HepG2 (cell line): ENCODE data around the gene TOLLIP. TPM values are rescaled to one million over a fixed set of nuclear protein-coding genes. Genes with fewer than 3 reads are reported as not detected.
A peak's percentile ranks its signal among the peaks of the same experiment; 100 is the strongest.

Source experiments
- ATM ChIP-seq: fragments of 450-650 bp; IDR thresholded peaks from 2 replicates; pipeline ENCODE4 v1.7.1; 2017; ENCODE audit warnings: mild to moderate bottlenecking, borderline replicate concordance
- BRD4 ChIP-seq: sonication (generic); formaldehyde crosslinking; IDR thresholded peaks from 2 replicates; pipeline ENCODE4 v1.4.0; 2020; ENCODE audit warnings: missing genetic modification reagents
- ETV6 ChIP-seq: sonication (generic); formaldehyde crosslinking; conservative IDR thresholded peaks from 2 replicates; pipeline ENCODE4 v1.4.0; 2020; ENCODE audit warnings: missing genetic modification reagents
- GTF3A ChIP-seq: sonication (generic); formaldehyde crosslinking; conservative IDR thresholded peaks from 2 replicates; pipeline ENCODE4 v1.4.0; 2020; ENCODE audit warnings: mild to moderate bottlenecking, missing genetic modification reagents
- JDP2 ChIP-seq: sonication (generic); formaldehyde crosslinking; IDR thresholded peaks from 2 replicates; pipeline ENCODE4 v1.8.1; 2022; ENCODE audit warnings: missing genetic modification reagents, borderline replicate concordance
- KDM5B ChIP-seq: sonication (generic); formaldehyde crosslinking; IDR thresholded peaks from 2 replicates; pipeline ENCODE4 v1.4.0; 2020; ENCODE audit warnings: missing genetic modification reagents, mild to moderate bottlenecking, borderline replicate concordance
- MBD4 ChIP-seq: IDR thresholded peaks from 2 replicates; pipeline ENCODE4 v1.6.1; 2012; ENCODE audit warnings: low read length, inconsistent platforms, borderline replicate concordance
- MLLT10 ChIP-seq: sonication (generic); formaldehyde crosslinking; IDR thresholded peaks from 2 replicates; pipeline ENCODE4 v1.4.0; 2020; ENCODE audit warnings: missing genetic modification reagents
- NFE2L1 ChIP-seq: sonication (generic); formaldehyde crosslinking; IDR thresholded peaks from 2 replicates; pipeline ENCODE4 v1.4.0; 2020; ENCODE audit warnings: missing genetic modification reagents, mild to moderate bottlenecking, borderline replicate concordance
- NR2F2 ChIP-seq: IDR thresholded peaks from 2 replicates; pipeline ENCODE4 v1.6.1; 2012; ENCODE audit warnings: low read depth, inconsistent platforms, borderline replicate concordance
- POGZ ChIP-seq: sonication (generic); formaldehyde crosslinking; IDR thresholded peaks from 2 replicates; pipeline ENCODE4 v1.4.0; 2020; ENCODE audit warnings: mild to moderate bottlenecking, missing genetic modification reagents
- PPARG ChIP-seq: conservative IDR thresholded peaks from 2 replicates; pipeline ENCODE4 v1.6.1; 2016; ENCODE audit warnings: missing biosample characterization, missing genetic modification reagents
- RERE ChIP-seq: IDR thresholded peaks from 2 replicates; pipeline ENCODE4 v1.6.1; 2016; ENCODE audit warnings: low read depth, missing genetic modification reagents, missing compliant biosample characterization
- RORA ChIP-seq: sonication (generic); formaldehyde crosslinking; IDR thresholded peaks from 2 replicates; pipeline ENCODE4 v1.5.0; 2020; ENCODE audit warnings: mild to moderate bottlenecking, missing genetic modification reagents, moderate library complexity
- TFE3 ChIP-seq: IDR thresholded peaks from 2 replicates; pipeline ENCODE4 v1.6.1; 2016
- THAP9 ChIP-seq: sonication (generic); formaldehyde crosslinking; IDR thresholded peaks from 2 replicates; pipeline ENCODE4; 2020; ENCODE audit warnings: missing genetic modification reagents, mild to moderate bottlenecking, borderline replicate concordance
- ZFP36 ChIP-seq: fragments of 150-350 bp; IDR thresholded peaks from 2 replicates; pipeline ENCODE4 v1.6.1; 2018; ENCODE audit warnings: borderline replicate concordance, low read length, low read depth; ENCODE audit not compliant: partially characterized antibody
- ZNF160 ChIP-seq: sonication (generic); formaldehyde crosslinking; IDR thresholded peaks from 2 replicates; pipeline ENCODE4 v1.8.0; 2022; ENCODE audit warnings: mild to moderate bottlenecking, inconsistent platforms, missing genetic modification reagents
- ZNF329 ChIP-seq: sonication (generic); formaldehyde crosslinking; IDR thresholded peaks from 2 replicates; pipeline ENCODE4 v1.9.0; 2021; ENCODE audit warnings: low read depth, mild to moderate bottlenecking, missing genetic modification reagents
- ZNF772 ChIP-seq: sonication (generic); formaldehyde crosslinking; IDR thresholded peaks from 2 replicates; pipeline ENCODE4 v1.5.0; 2020; ENCODE audit warnings: mild to moderate bottlenecking, missing genetic modification reagents
- polyA plus RNA-seq, 8 experiments: library from polyadenylated mRNA; depleted of rRNA in 3 of 8; stranded (reverse) in 7 of 8; unstranded in 1 of 8; fragments of >200 nt; fragmentation: Illumina TruSeq in 4 of 8; extraction: Trizol in 4 of 8; gene quantifications; 2 replicates each; pipeline versions ENCODE4 v1.2.1 to v1.2.3, GENCODE V29; 2011 to 2016; ENCODE audit warnings: low read depth in 4 of 8, missing spikeins in 1 of 8, mixed read lengths in 1 of 8; ENCODE audit not compliant: insufficient read depth in 1 of 8
- total RNA-seq, 5 experiments: library from RNA; depleted of rRNA; stranded (reverse); fragments of >200 nt; fragmentation: Illumina TruSeq; extraction: Trizol; gene quantifications; 2 replicates each; pipeline ENCODE4 v1.2.3, GENCODE V29; 2016; ENCODE audit warnings: low read depth in 1 of 5

TOLLIP gene
- total and polyA plus RNA-seq, 2 of the 13 experiments (the other 11 are each of a cell fraction or from before 2014, with no cell fraction given): 25.9 to 47.5 TPM

GRCh38 chr11:1262172-1263006, 47.0 kb downstream of the TOLLIP start (continued):
- TF ChIP-seq NFE2L1 (CRISPR knock-in tag): no peak
- peak; percentile 81 for TF ChIP-seq TFE3
- TF ChIP-seq BRD4 (CRISPR knock-in tag): no peak
- peak; percentile 77 for TF ChIP-seq KDM5B (CRISPR knock-in tag)
- TF ChIP-seq GTF3A: no peak
- 0 out of 2 replicates have a peak, but pooled peaks have one; percentile 57 for TF ChIP-seq ZNF772 (CRISPR knock-in tag)
- TF ChIP-seq MBD4: no peak
- TF ChIP-seq RORA (CRISPR knock-in tag): no peak
- TF ChIP-seq ETV6 (CRISPR knock-in tag): 0 out of 2 replicates have a peak, but pooled peaks have one; percentile 25
- TF ChIP-seq JDP2 (CRISPR knock-in tag): no peak
- TF ChIP-seq ZNF160: no peak; the same call in 1 of the 2 replicates
- 0 out of 2 replicates have a peak, but pooled peaks have one; percentile 34 for TF ChIP-seq POGZ (CRISPR knock-in tag)
- no peak for TF ChIP-seq MLLT10 (CRISPR knock-in tag)
- TF ChIP-seq THAP9 (CRISPR knock-in tag): peak; percentile 82
- no peak for TF ChIP-seq ATM
- no peak for TF ChIP-seq ZFP36
- no peak for TF ChIP-seq ZNF329 (CRISPR knock-in tag)
- TF ChIP-seq RERE: no peak
- no peak; the same call in 1 of the 2 replicates for TF ChIP-seq NR2F2
- TF ChIP-seq PPARG (CRISPR knock-in tag): no peak
